ENCODE data around the gene STAT1.

The STAT1 gene

DNA sequence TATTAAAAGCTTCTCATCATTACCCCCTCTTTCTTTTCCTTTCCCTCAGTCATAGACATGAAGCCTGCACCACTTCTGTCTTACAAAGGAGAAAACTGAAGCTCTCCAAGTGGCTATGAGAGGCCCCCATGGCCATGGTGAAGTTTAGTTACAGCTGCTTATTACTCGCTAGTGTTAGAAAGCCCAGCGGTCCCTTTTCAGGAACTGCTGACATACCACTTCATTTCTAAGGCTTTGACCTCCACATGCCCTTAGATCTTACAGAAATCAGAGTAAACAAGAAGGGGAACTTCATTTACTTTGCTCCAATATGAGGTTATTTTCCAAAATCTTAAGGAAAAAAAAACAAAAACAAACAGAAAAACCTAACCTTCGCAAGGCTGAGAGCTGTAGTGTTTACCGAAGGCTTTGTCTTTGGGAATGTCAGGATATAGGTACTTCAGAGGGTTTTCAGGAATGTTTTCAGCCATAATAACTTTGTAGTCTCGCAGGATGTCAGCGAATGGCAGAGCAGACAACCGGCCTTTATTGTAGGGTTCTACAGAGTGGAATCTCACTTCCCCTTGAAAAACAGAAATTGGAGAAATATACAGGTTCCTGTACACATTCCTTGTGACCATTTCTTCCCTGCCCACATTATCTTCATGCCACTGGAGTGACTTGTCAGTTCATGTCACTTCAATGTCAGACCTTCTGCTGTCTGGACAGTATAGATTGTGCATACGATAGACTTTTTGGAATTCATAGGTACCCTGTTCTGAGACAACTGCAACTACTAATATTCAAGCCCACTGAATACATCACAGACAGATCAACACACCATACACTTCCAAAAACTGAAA is 18.8 kb upstream of the STAT1 start:
- no peak for DNase-seq (ENCODE audit: extremely low read depth in 1 of 2, low read depth in 1 of 2)

DNA sequence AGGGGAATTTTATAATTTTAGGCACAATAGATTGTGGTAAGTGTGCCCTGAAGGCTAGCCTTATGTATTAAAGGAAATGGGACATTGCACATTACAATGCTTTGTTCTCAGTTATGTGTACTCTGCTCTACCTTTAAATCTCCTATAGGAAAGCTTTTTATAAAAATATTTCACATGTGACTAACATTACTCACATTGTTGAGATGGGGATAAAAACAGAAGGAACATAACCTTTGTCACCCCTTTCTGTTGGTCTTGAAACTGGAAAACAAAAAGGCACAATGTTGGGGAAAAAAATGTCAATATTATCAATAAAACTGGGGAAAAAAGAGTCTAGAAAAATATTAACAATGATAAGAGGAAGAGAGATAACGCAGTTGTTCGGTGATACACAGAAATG is 17.3 kb upstream of the STAT1 start:
- no peak for DNase-seq (ENCODE audit: extremely low read depth in 1 of 2, low read depth in 1 of 2)

DNA sequence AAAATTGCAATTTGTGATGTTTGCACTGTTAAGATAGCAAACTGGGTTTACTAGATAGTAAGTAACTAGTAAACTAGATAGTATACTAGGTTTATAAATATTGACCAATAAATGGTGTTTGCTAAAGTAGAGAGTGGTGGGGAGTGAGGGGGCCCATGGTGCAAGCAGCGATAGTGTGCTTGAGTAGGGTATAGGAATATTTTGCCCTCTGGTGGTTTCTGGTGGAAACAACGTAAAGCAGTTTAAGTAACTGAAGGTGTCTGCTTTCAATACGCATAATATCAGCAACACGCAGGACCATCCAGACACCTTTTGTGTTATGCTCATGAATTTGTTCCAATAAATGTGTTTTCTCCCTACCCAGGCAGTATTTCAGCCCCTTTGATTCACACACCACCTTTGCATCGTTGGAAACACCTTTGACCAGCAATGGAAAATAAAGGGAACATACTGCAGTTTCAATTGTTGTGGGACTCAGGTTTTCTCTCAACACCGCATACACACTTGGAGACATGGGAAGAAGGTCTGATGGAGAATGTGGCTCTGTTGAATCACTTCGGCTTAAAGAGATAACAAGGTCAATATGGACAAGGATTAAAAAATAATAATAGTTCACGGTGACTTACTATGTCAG is 16.7 kb upstream of the STAT1 start:
- no peak for DNase-seq (ENCODE audit: extremely low read depth in 1 of 2, low read depth in 1 of 2)

DNA sequence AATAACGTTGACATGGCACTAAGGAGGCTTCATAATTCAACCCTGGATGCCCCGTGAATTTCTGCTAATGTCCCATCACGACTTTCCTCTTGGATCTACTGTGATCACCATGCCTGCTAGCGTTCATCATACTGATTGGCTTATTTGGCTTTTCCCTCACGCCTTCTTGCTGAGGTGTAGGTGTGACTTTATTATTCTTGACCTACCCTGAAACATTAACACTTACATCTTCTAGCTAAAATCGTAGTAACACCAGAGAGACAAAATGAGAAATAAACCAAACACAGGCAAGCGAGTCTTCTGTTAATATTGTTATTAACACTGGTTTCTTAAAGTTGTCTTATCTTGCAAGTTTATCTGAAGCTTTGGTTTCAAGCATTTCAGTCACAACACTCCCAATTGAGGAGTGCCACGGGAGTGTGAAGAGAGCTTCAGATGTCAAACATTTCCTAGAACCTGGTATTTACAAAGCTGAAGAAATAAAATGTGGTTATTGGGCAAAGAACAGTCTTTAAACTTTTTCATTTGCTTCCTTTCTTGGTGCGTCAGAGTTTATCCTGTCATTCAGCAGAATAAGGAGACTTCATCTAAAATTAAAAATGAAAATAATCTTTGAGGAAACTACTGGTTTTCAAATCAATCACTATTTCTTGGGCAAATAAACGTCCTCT is 15.4 kb upstream of the STAT1 start:
- no peak for DNase-seq (ENCODE audit: extremely low read depth in 1 of 2, low read depth in 1 of 2)

DNA sequence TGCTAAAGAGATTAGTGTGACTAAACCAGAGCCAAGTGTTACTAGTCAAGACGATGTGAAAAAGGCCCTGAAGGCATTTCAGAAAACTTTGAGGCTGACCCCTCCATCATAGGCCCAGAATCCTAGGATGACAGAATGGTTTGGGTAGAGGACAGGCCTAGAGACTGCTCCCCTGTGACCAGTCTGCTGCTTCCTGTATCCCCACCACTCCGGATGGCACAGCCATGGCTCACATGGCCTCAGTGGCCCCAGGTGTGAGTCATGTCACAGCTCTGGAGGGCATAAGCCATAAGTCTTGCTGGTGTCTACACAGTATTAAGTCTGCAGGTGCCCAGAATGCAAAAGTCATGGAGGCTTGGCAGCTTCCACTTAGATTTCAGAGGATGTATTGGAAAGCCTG is 12.4 kb upstream of the STAT1 start:
- no peak for DNase-seq (ENCODE audit: extremely low read depth in 1 of 2, low read depth in 1 of 2)

DNA sequence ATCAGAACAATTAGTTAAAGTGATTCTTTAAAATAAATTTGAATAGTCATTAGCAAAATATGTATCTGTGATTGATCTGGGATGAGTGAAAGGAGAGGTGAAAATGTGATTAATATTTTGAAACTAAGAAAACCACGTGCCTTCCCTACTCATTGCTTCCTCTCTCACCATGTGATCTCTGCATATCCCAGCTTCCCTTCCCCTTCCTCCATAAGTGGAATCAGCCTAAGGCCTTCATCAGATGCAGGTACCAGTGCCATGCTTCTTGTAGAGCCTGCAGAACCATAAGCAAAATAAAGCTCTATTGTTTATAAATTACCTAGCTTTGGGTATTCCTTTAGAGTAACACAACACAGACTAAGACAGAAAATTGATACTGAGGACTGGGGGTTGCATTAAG is 11.2 kb upstream of the STAT1 start:
- no peak for DNase-seq (ENCODE audit: extremely low read depth in 1 of 2, low read depth in 1 of 2)

DNA sequence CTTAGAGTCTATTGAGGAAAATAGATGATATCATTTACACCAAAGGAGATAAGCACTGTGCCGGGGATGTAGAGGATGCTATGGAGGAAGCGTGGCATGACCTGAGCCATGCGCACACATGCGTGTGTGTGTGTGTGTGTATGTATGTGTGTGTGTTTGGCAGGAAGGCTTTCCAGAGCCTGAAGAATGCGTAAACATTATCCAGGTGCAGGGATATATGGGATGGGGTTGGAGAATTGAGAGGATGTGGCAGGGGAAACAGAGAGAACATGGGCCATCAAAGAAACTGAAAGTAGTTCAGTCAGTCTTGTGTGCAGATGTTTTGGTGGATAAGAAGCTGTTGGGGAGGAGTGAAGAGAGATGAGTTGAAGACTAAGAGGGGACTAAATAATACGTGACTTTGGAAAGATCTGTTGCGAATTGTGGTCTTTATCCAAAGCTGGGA is 9.3 kb upstream of the STAT1 start:
- DNase-seq (ENCODE audit: extremely low read depth in 1 of 2, low read depth in 1 of 2) = no peak

DNA sequence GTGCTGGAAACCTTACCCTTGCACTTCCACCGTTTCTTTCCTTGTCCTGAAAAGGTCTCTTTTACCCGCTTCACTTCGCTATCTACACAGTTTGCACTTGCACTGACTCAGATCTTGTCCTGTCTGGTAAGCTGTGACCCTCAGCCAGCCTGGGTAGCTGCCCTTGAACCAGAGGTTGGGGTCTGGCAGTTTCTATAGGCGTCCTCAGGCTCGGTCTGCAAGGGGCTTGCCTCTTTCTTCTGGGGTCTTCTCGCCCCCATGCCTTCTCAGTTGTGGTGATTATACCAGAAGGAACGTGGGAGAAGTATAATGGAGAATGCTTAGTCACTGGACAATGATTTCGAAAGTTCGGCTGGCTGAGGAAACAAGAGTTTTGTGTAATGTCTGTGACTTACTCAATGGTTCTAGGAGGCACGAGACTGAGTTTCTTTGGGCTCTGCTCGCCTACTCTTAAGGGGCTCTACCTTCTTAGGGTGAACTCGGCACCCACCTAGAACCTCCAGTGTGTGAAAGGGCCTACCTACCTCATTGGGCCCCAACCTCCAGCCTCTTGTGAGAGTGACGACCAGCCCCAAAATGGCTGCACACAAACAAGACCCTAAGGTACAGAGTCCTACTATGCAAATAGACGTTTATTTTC is 6.9 kb upstream of the STAT1 start:
- DNase-seq (ENCODE audit: extremely low read depth in 1 of 2, low read depth in 1 of 2) = no peak

DNA sequence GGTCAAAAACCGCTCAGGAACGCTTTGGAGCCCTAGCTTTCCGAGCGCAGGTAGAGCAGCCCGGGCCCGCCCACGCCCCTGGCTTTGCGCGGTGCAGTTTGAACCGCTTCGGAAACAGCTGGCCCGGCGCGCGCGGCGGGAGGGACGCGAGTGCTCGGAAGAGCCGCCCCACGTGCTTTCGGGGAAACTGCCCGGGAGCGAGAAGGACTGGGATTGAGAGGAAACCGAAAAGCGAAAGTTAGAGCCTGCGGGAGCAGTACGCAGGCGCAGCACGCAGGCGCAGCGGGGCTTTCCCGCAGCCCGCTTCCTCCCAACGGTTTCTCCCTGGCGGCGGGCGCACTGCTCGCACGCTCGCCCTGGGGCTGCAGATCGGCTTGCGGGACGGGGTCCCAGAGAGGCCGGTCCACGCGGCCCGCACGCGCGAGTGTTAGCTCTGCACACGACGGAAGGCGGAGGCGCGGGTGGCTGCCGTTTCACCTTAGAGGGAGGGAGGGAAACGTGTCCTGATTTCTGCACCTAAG is 6.3 kb upstream of the STAT1 start:
- peak; percentile 71 to 87 for DNase-seq (ENCODE audit: extremely low read depth in 1 of 2, low read depth in 1 of 2)

DNA sequence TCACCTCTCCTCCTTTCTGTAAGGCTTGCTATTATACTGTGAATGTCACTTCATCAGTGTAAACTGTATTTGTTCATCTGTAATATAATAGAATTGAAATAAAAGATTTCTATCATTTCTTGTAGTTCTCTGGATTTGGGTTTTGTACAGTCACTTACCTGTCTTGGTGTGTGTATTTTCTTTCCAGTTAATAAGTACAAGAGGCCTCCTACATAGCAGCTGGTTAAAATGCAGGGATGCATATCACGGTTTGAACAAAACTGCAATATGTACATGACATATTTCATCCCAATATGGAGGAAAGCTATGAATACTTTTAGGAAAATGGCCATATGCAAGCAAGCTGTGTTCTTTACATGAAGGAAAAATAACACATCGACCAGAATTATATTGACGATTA is 5.4 kb upstream of the STAT1 start:
- no peak for DNase-seq (ENCODE audit: extremely low read depth in 1 of 2, low read depth in 1 of 2)

DNA sequence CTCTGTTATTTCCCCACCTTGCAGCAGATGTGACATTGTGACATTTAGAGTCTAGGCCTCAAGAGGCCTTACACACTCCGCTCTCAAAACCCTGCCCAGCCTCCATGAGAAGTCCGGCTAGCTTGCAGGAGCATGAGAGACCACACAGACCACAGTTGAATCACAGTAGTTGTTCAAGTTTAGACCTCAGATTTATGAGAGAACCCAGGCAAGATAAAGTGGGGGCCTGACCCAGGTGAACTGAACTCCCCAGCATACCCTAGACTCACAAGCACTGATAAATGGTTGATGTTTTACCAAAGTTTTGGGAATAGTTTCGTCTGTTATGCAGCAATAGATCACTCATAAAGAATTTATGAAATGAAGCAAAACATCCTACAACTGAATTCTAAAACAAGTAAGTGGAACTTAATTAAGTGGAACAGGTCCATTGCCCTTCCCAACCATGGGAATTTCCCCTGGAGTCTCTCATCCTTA is 4.7 kb upstream of the STAT1 start:
- DNase-seq (ENCODE audit: extremely low read depth in 1 of 2, low read depth in 1 of 2) = no peak

DNA sequence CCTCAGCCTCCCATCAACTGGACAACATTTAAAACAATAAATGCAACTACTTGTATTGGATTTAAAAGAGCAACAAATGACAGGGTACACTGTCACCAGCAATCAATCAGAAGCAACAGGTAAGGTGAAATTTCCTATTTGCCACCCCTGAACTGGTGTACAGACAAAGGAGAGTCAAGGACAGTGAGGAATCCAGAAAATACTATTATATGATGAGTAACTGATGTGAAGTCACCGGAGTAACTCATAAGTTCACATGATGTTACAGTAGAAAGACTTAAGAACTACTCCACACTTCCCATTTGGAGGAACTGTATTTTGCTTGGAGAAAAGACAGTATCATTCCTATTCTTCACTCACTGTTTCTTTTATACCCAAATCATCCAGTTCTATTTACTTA is 4.1 kb upstream of the STAT1 start:
- no peak for DNase-seq (ENCODE audit: extremely low read depth in 1 of 2, low read depth in 1 of 2)

DNA sequence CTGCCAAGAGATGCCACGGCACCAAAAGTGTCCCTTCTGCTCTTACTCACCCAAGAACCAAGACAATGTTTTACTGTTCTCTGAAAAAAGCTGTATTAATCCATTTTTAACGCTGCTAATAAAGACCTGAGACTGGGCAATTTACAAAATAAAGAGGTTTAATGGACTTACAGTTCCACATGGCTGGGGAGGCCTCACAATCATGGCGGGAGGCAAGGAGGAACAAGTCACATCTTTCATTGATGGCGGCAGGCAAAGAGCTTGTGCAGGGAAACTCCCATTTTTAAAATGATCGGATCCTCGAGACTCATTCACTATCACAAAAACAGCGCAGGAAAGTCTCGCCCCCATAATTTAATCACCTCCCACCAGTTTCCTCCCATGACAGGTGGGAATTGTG is 1.9 kb upstream of the STAT1 start:
- no peak for DNase-seq (ENCODE audit: extremely low read depth in 1 of 2, low read depth in 1 of 2)

DNA sequence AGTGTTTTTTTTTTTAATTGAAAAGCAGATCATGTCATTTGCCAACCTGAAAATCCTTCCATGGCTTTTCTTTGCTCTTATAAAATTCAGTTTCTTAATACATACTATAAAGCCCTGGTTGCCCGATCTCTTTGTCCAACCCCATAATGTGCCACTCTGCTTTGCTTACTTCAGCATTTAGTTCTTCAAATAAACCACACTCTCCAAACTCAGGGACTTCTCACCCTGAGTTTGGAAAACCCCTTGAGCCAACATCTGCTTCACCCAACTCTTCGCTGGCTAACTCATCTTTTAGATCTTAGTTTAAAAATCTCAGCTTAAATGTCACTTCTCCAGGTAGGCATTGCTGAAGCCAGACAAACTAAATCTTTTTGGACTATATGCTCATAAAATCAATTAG is 1.3 kb upstream of the STAT1 start:
- DNase-seq (ENCODE audit: extremely low read depth in 1 of 2, low read depth in 1 of 2) = no peak

DNA sequence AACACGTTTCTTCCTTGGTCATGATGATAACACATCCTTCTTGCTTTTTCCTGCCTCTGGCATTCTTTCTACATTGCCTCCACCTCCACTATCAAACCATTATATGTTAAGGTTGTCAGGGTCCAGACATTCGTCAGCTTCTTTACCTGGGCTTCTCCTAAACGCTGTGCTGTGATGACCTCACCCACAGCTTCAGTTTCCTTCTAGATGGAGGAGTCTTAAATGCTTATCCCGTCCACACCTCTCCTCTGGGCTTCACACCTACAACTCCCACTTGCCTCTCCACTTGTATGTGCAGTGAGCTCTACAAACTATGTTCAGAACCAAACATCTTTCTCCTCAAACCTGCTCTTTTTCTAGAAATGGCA is 666 bp upstream of the STAT1 start:
- no peak for DNase-seq (ENCODE audit: extremely low read depth in 1 of 2, low read depth in 1 of 2)

DNA sequence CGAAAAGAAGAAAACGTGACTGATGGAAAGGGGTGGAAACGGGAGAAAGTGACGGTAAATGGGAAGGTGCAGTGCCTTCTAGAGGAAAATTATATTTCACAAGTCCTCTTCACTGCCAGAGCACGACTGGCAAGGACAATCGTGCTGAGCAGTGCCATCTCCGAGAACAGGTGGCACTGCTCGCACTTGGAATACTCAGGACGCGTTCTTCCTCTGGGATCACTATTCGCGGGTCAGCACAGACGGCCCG is 364 bp downstream of the STAT1 start:
- no peak for DNase-seq (ENCODE audit: extremely low read depth in 1 of 2, low read depth in 1 of 2)

DNA sequence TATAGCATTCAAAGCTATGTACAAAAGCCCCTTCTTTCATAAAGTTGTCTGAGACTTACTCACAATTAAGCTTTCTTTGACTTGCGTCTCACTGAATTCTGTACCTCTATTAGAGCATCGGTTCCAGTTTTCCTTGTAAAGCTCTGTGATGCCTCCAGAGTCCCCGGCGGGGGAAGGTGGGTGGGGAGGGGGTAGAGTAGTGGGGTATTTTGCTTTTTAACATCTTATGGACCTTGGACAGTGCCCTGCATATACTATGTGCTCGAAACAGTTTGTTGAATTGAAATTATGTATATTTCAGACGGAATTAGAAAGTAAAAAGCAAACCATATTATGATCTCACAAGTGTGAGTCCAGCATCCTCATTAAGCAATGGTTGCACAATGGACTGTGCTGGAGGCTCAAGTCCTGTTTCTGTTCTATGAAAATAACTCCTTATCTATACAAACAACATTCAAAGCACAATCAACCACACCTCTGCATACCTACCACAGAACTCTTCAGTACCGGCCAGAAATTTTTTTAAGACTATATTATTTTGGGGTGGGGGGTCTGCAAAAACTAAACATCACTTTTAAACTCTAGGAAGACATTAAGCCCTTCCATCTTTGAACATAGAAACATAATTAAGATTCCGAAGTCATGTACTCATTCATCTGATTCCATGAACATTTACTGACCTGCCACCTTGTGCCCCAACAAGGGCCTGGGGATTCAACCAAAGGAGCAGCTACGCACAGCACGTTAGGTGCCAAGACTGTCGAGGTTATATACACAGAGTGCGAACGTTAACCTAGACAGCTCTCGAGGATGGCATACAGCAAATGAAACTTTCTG is 908 bp downstream of the STAT1 start:
- no peak for DNase-seq (ENCODE audit: extremely low read depth in 1 of 2, low read depth in 1 of 2)

DNA sequence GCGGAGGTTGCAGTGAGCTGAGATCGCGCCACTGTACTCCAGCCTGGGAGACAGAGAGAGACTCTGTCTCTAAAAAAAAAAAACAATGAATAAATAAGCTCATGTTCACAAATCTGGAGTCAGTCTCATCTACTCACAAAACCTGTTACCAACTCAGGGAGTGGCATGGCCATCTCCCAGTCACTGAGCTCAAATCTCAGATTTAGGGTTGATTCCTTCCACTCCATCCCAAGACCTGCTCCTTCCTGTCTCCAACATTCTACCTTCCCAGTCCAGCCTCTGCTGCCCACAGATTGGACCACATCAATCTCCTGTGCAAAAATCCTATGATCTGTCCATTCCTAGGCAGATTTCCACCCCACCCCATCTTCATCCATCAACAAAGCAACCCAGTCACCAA is 1.6 kb downstream of the STAT1 start:
- DNase-seq (ENCODE audit: extremely low read depth in 1 of 2, low read depth in 1 of 2) = no peak

DNA sequence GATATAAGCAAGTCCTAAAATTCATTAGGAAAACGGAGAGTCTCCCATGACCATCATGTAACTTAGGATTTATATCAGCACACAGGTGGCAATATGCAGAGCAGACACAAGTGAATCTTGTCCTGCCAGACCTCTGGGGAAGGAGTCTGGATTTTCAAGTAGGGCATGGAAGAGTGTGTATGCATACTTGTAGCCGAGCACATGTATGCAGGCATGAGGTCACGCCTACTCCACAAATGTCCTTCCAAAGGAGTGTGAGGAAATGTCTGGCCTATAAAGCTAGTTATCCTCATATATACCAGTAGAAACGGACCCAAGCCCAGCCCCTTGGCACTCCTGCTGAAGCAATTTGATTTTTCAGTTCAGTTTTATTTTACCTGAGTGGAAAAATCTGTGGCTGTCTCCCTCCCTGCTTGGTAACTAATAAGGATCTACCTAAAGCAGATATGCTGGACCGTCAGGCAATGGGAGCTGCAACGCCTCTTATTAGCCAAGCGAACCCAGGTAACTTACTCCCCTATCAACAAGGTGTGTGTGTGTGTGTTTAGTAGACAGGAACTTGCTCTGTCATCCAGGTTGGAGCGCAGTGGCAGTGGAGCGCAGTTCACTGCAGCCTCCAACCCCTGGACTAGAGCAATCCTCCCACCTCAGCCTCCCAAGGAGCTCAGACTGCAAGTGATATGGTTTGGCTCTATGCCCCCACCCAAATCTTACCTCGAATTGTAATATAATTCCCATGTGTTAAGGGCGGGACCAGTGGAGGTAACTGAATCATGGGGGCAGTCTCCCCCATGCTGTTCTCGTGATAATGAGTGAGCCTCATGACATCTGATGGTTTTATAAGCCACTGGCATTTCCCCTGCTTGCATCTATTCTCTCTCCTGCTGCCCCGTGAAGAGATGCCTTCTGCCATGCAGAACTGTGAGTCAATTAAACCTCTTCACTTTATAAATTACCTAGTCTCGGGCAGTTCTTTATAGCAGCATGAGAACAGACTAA is 2.8 kb downstream of the STAT1 start:
- DNase-seq (ENCODE audit: extremely low read depth in 1 of 2, low read depth in 1 of 2) = no peak
